Liver (tissue), 9 donors: ENCODE results near the gene P2RX3. TPM values are rescaled to one million over a fixed set of nuclear protein-coding genes. Genes with fewer than 3 reads are reported as not detected.

Experiments used
- DNase-seq: peaks from one replicate; pipeline ENCODE4 v3.0.0-alpha.2; 2017; ENCODE audit warnings: low spot score
- H3K27ac ChIP-seq, 2 donors: one replicate each; pipeline ENCODE4 v1.7.0; 2013; ENCODE audit warnings: inconsistent platforms in 2 of 2, low read length in 2 of 2, control low read depth in 1 of 2, low read depth in 1 of 2, mild to moderate bottlenecking in 1 of 2
- H3K27me3 ChIP-seq, 4 donors: one replicate each; pipeline versions ENCODE4 v1.6.1 to v1.7.0; 2013; ENCODE audit warnings: low read length in 3 of 4, inconsistent platforms in 1 of 4, mild to moderate bottlenecking in 1 of 4, moderate library complexity in 1 of 4; ENCODE audit not compliant: control insufficient read depth in 4 of 4, insufficient read depth in 4 of 4
- H3K36me3 ChIP-seq, 4 donors: one replicate each; pipeline versions ENCODE4 v1.6.1 to v1.7.0; 2013; ENCODE audit warnings: low read length in 3 of 4, mild to moderate bottlenecking in 3 of 4, low read depth in 1 of 4, moderate library complexity in 1 of 4; ENCODE audit not compliant: control insufficient read depth in 4 of 4, insufficient read depth in 3 of 4
- H3K4me1 ChIP-seq, 4 donors: one replicate each; pipeline versions ENCODE4 v1.6.1 to v1.7.0; 2013; ENCODE audit warnings: low read length in 3 of 4, mild to moderate bottlenecking in 3 of 4, moderate library complexity in 1 of 4; ENCODE audit not compliant: control insufficient read depth in 4 of 4, insufficient read depth in 4 of 4
- H3K4me3 ChIP-seq, 3 donors: one replicate each; pipeline versions ENCODE4 v1.6.1 to v1.7.0; 2013; ENCODE audit warnings: low read length in 3 of 3, control low read depth in 1 of 3, low read depth in 1 of 3, mild to moderate bottlenecking in 1 of 3
- H3K9ac ChIP-seq, 2 donors: one replicate each; pipeline ENCODE4 v1.7.0; 2013; ENCODE audit warnings: low read length in 2 of 2, mild to moderate bottlenecking in 2 of 2, moderate library complexity in 2 of 2, control low read depth in 1 of 2, low read depth in 1 of 2
- H3K9me3 ChIP-seq, 4 donors: one replicate each; pipeline versions ENCODE4 v1.6.1 to v1.7.0; 2013; ENCODE audit warnings: low read length in 3 of 4; ENCODE audit not compliant: control insufficient read depth in 4 of 4
- EGR1 ChIP-seq, 2 donors: IDR thresholded peaks; 2 replicates each; pipeline ENCODE4 v1.6.1; 2016 to 2018; ENCODE audit warnings: antibody characterized with exemption in 2 of 2, low read depth in 2 of 2
- FOXA2 ChIP-seq: IDR thresholded peaks from 2 replicates; pipeline ENCODE4 v1.6.1; 2016; ENCODE audit warnings: antibody characterized with exemption
- GABPA ChIP-seq, 2 donors: IDR thresholded peaks in 1 of 2; conservative IDR thresholded peaks in 1 of 2; 2 replicates each; pipeline ENCODE4 v1.6.1; 2016; ENCODE audit warnings: antibody characterized with exemption in 2 of 2, mild to moderate bottlenecking in 1 of 2, moderate library complexity in 1 of 2
- HNF4A ChIP-seq, 2 donors: conservative IDR thresholded peaks; 2 replicates each; pipeline ENCODE4 v1.6.1; 2016; ENCODE audit warnings: antibody characterized with exemption in 2 of 2, mild to moderate bottlenecking in 2 of 2
- HNF4G ChIP-seq: IDR thresholded peaks from 2 replicates; pipeline ENCODE4 v1.6.1; 2016; ENCODE audit warnings: antibody characterized with exemption
- JUND ChIP-seq, 2 donors: IDR thresholded peaks; 2 replicates each; pipeline ENCODE4 v1.6.1; 2016; ENCODE audit warnings: antibody characterized with exemption in 2 of 2
- NR2F2 ChIP-seq: IDR thresholded peaks from 2 replicates; pipeline ENCODE4 v1.6.1; 2016; ENCODE audit warnings: antibody characterized with exemption
- RAD21 ChIP-seq, 2 donors: IDR thresholded peaks; 2 replicates each; pipeline ENCODE4 v1.6.1; 2016; ENCODE audit warnings: antibody characterized with exemption in 2 of 2, mild to moderate bottlenecking in 2 of 2
- RXRA ChIP-seq, 2 donors: IDR thresholded peaks; 2 replicates each; pipeline ENCODE4 v1.6.1; 2017 to 2018; ENCODE audit warnings: antibody characterized with exemption in 2 of 2, mild to moderate bottlenecking in 1 of 2
- SP1 ChIP-seq: IDR thresholded peaks from 2 replicates; pipeline ENCODE4 v1.6.1; 2018; ENCODE audit warnings: antibody characterized with exemption, mild to moderate bottlenecking
- TAF1 ChIP-seq: conservative IDR thresholded peaks from 2 replicates; pipeline ENCODE4 v1.6.1; 2016; ENCODE audit warnings: antibody characterized with exemption, mild to moderate bottlenecking
- YY1 ChIP-seq: IDR thresholded peaks from 2 replicates; pipeline ENCODE4 v1.6.1; 2016; ENCODE audit warnings: antibody characterized with exemption, mild to moderate bottlenecking
- WGBS: extraction: QIAGEN DNeasy Blood & Tissue Kit; methylation state at CpG from one replicate; pipeline ENCODE4 v1.1.7; 2013; 5-methylcytosine and 5-hydroxymethylcytosine counted together
- polyA plus RNA-seq, 2 donors: library from polyadenylated mRNA; stranded (reverse) in 1 of 2; unstranded in 1 of 2; fragments of 200-250 nt in 1 of 2; fragments of >200 nt in 1 of 2; fragmentation: Nextera tagmentation in 1 of 2; extraction: Ambion mirVana in 1 of 2; gene quantifications; one replicate each; pipeline versions ENCODE4 v1.2.1 to v1.2.3, GENCODE V29; 2013 to 2015
- total RNA-seq, 2 donors: library from RNA; depleted of rRNA; stranded (reverse); fragments of >200 nt; gene quantifications; one replicate each; pipeline ENCODE4 v1.2.3, GENCODE V29; 2014
- TF ChIP-seq, protein P1 (sequence below): IDR thresholded peaks from 2 replicates; pipeline ENCODE4 v1.6.1; 2016; ENCODE audit warnings: antibody characterized with exemption
- TF ChIP-seq, protein P2 (sequence below): fragments of 150-350 bp; IDR thresholded peaks from 2 replicates; pipeline ENCODE4 v1.5.1; 2017; ENCODE audit warnings: improper control_type of control experiment, low read depth, low read length; ENCODE audit not compliant: missing input control
- TF ChIP-seq, protein P3 (sequence below): IDR thresholded peaks from 2 replicates; pipeline ENCODE4 v1.6.1; 2016; ENCODE audit warnings: antibody characterized with exemption
- TF ChIP-seq, protein P4 (sequence below): IDR thresholded peaks from 2 replicates; pipeline ENCODE4 v1.6.1; 2016; ENCODE audit warnings: antibody characterized with exemption
- TF ChIP-seq, protein P5 (sequence below): IDR thresholded peaks from 2 replicates; pipeline ENCODE4 v1.6.1; 2016; ENCODE audit warnings: antibody characterized with exemption, mild to moderate bottlenecking
- donor health status: healthy.
- donor health status: healthy.
- donor health status: healthy.
- donor health status: healthy.
- donor health status: healthy.

The P2RX3 gene
- total and polyA plus RNA-seq, 4 donors, result 0.18 to 0.33 (median 0.23) TPM

DNA sequence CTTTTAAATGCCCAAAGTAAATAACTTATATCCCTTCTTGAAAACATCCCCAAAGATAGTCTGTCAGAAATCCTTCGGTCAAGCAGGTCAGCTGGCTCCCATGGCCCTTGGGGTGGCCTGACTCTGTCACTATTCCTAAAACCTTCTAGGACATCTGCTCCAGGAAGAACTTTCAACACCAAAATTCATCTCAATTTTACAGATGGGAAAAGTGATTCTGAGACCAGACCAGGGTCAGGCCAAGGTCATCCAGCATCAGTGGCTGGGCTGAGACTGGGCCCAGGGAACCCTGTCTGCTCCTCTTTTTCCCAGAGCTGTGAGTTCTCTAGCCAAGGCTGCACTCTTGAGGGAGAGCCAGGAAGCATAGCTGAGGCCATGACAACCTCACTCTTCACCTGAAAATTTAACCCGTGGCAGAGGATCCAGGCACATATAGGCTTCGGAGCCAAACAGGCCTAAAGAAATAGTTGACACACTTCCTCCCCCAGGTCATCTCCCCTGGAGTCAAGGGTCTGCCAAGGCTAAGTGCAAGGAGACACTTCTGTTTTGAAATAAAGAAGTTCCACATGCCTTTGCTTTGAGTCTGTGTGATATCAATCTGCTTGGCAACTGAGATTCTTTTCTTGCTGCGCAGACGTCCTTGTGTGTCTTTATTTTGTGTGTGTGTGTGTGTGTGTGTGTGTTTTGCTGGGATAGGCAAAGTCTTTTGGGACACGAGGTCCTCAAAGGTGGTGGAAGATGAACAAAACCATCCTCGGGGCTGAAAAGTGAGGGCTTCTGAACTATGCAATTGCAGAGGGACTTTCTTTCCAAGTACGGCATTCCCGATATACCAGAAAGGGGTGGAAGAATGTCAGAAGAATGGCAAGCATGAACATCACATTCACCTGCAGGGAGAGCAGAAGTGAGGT, 69.1 kb downstream of the P2RX3 start:
- Histone ChIP-seq H3K36me3 (peaks cover 12 to 48% (median 47%) of the 10 kb centered on the region in 4 donors), H3K4me1 (peaks cover 0 to 1% (median 0%) of the 10 kb centered on the region in 4 donors), H3K4me3 (no peak overlapping the region), H3K9ac (no peak overlapping the region), H3K27ac (no peak overlapping the region), H3K27me3 (no peaks in the 10 kb centered on the region), H3K9me3 (no peaks in the 10 kb centered on the region)
- DNase-seq, result no peak
- 88% methylated on average over 9 of the region's 9 CpGs for WGBS
- no peak for TF ChIP-seq TAF1
- TF ChIP-seq YY1, result no peak
- TF ChIP-seq JUND (IDR thresholded peaks at IDR 0.05), result no peak
- TF ChIP-seq RAD21 (IDR thresholded peaks at IDR 0.05), result no peak
- TF ChIP-seq SP1, result no peak
- TF ChIP-seq HNF4G, result no peak
- TF ChIP-seq, protein P1, sequence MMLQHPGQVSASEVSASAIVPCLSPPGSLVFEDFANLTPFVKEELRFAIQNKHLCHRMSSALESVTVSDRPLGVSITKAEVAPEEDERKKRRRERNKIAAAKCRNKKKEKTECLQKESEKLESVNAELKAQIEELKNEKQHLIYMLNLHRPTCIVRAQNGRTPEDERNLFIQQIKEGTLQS, result no peak
- TF ChIP-seq, protein P2, sequence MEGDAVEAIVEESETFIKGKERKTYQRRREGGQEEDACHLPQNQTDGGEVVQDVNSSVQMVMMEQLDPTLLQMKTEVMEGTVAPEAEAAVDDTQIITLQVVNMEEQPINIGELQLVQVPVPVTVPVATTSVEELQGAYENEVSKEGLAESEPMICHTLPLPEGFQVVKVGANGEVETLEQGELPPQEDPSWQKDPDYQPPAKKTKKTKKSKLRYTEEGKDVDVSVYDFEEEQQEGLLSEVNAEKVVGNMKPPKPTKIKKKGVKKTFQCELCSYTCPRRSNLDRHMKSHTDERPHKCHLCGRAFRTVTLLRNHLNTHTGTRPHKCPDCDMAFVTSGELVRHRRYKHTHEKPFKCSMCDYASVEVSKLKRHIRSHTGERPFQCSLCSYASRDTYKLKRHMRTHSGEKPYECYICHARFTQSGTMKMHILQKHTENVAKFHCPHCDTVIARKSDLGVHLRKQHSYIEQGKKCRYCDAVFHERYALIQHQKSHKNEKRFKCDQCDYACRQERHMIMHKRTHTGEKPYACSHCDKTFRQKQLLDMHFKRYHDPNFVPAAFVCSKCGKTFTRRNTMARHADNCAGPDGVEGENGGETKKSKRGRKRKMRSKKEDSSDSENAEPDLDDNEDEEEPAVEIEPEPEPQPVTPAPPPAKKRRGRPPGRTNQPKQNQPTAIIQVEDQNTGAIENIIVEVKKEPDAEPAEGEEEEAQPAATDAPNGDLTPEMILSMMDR, result no peak
- TF ChIP-seq HNF4A (conservative IDR thresholded peaks at IDR 0.05), result no peak
- TF ChIP-seq EGR1 (IDR thresholded peaks at IDR 0.05; ENCODE audit: low read depth in 2 of 2), result no peak
- TF ChIP-seq, protein P3, sequence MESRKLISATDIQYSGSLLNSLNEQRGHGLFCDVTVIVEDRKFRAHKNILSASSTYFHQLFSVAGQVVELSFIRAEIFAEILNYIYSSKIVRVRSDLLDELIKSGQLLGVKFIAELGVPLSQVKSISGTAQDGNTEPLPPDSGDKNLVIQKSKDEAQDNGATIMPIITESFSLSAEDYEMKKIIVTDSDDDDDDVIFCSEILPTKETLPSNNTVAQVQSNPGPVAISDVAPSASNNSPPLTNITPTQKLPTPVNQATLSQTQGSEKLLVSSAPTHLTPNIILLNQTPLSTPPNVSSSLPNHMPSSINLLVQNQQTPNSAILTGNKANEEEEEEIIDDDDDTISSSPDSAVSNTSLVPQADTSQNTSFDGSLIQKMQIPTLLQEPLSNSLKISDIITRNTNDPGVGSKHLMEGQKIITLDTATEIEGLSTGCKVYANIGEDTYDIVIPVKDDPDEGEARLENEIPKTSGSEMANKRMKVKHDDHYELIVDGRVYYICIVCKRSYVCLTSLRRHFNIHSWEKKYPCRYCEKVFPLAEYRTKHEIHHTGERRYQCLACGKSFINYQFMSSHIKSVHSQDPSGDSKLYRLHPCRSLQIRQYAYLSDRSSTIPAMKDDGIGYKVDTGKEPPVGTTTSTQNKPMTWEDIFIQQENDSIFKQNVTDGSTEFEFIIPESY, result no peak
- TF ChIP-seq, protein P4, sequence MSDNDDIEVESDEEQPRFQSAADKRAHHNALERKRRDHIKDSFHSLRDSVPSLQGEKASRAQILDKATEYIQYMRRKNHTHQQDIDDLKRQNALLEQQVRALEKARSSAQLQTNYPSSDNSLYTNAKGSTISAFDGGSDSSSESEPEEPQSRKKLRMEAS, result no peak
- no peak for TF ChIP-seq NR2F2
- TF ChIP-seq FOXA2, result no peak

DNA sequence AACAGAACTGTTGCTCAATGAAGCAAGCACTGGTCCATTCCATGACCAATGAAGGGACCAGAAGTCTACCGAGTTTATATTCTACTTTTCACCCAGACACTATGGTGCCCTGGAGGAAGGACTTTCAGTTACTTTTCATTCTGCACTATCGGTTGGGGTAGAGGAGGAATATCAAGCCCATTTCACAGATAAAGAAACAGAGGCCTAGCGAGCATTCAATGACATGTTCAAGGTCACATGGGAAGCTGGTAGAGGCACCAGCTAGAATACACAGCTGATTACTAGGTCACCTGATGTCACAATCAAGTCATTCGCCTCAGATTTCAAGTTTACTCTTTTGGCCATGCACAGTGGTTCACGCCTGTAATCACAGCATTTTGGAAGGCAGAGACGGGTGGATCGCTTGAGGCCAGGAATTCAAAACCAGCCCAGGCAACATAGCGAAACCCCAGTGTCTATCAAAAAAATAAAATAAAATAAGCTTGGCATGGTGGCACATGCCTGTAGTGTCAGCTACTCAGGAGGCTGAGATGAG, 69.9 kb downstream of the P2RX3 start:
- Histone ChIP-seq H3K9ac (no peak overlapping the region), H3K4me1 (peaks cover 0 to 1% (median 0%) of the 10 kb centered on the region in 4 donors), H3K36me3 (peaks cover 12 to 54% (median 51%) of the 10 kb centered on the region in 4 donors), H3K27me3 (no peaks in the 10 kb centered on the region), H3K4me3 (no peak overlapping the region), H3K27ac (no peak overlapping the region), H3K9me3 (no peaks in the 10 kb centered on the region)
- 87% methylated on average over 8 of the region's 8 CpGs for WGBS
- TF ChIP-seq HNF4G (no peak), FOXA2 (no peak), NR2F2 (no peak), SP1 (no peak), GABPA (IDR thresholded peaks at IDR 0.05 in 1 of 2, conservative IDR thresholded peaks at IDR 0.05 in 1 of 2) (no peak), EGR1 (IDR thresholded peaks at IDR 0.05; ENCODE audit: low read depth in 2 of 2) (no peak), YY1 (no peak), RXRA (IDR thresholded peaks at IDR 0.05) (no peak)
- TF ChIP-seq, protein P3, result no peak
- TF ChIP-seq, protein P5, sequence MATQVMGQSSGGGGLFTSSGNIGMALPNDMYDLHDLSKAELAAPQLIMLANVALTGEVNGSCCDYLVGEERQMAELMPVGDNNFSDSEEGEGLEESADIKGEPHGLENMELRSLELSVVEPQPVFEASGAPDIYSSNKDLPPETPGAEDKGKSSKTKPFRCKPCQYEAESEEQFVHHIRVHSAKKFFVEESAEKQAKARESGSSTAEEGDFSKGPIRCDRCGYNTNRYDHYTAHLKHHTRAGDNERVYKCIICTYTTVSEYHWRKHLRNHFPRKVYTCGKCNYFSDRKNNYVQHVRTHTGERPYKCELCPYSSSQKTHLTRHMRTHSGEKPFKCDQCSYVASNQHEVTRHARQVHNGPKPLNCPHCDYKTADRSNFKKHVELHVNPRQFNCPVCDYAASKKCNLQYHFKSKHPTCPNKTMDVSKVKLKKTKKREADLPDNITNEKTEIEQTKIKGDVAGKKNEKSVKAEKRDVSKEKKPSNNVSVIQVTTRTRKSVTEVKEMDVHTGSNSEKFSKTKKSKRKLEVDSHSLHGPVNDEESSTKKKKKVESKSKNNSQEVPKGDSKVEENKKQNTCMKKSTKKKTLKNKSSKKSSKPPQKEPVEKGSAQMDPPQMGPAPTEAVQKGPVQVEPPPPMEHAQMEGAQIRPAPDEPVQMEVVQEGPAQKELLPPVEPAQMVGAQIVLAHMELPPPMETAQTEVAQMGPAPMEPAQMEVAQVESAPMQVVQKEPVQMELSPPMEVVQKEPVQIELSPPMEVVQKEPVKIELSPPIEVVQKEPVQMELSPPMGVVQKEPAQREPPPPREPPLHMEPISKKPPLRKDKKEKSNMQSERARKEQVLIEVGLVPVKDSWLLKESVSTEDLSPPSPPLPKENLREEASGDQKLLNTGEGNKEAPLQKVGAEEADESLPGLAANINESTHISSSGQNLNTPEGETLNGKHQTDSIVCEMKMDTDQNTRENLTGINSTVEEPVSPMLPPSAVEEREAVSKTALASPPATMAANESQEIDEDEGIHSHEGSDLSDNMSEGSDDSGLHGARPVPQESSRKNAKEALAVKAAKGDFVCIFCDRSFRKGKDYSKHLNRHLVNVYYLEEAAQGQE, result no peak
- TF ChIP-seq, protein P4, result no peak
- DNase-seq, result no peak
